Calu3 (cell line): ENCODE data around the gene STAT6. TPM values are rescaled to one million over a fixed set of nuclear protein-coding genes. Genes with fewer than 3 reads are reported as not detected.

ENCODE experiments used
- BruUV-seq: library from RNA; stranded (reverse); fragments of 400-500 nt; replicated peaks from 2 replicates; lab custom pipeline; 2021; lab: Mats Ljungman, UMichigan
- CTCF ChIA-PET: fragments of 300-600 bp; sonication (Branson Sonifier 250); formaldehyde crosslinking; loops from one replicate; lab custom pipeline; 2022; ENCODE audit warnings: antibody characterized with exemption; lab: Charles Lee
- DNase-seq: peaks from one replicate; pipeline ENCODE4 v3.0.0; 2022
- H3K27ac Mint-ChIP-seq: one replicate; pipeline ENCODE4 v1.8.0; 2022; ENCODE audit warnings: mixed read lengths; ENCODE audit not compliant: unreplicated experiment
- H3K27me3 Mint-ChIP-seq: one replicate; pipeline ENCODE4 v1.8.0; 2022; ENCODE audit warnings: mixed read lengths; ENCODE audit not compliant: unreplicated experiment
- H3K36me3 Mint-ChIP-seq: one replicate; pipeline ENCODE4 v1.8.0; 2022; ENCODE audit warnings: mild to moderate bottlenecking, moderate library complexity, mixed read lengths; ENCODE audit not compliant: insufficient read depth, unreplicated experiment
- H3K4me1 Mint-ChIP-seq: one replicate; pipeline ENCODE4 v1.8.0; 2022; ENCODE audit warnings: mild to moderate bottlenecking, low read depth, mixed read lengths; ENCODE audit not compliant: unreplicated experiment
- H3K4me3 Mint-ChIP-seq: one replicate; pipeline ENCODE4 v1.8.0; 2022; ENCODE audit warnings: mild to moderate bottlenecking, low read depth, moderate library complexity, mixed read lengths; ENCODE audit not compliant: unreplicated experiment
- H3K9me3 Mint-ChIP-seq: one replicate; pipeline ENCODE4 v1.8.0; 2022; ENCODE audit warnings: low read depth, mixed read lengths; ENCODE audit not compliant: unreplicated experiment
- intact Hi-C: fragments of 100-400 bp; cut with micrococcal nuclease; formaldehyde crosslinking; loops from one replicate; pipeline ENCODE4 v1.10.0; 2022; ENCODE audit not compliant: unreplicated experiment
- total RNA-seq: library from RNA; stranded (reverse); gene quantifications from 2 replicates; pipeline ENCODE4 v1.2.3, GENCODE V29; 2022
- TF ChIP-seq, protein P1 (sequence below): fragments of 200-600 bp; IDR thresholded peaks from one replicate; pipeline ENCODE4 v1.8.0; 2022; ENCODE audit warnings: antibody characterized with exemption; ENCODE audit not compliant: unreplicated experiment

STAT6 gene
- total RNA-seq, 1 experiment from 2014 or later = 213 TPM

DNA sequence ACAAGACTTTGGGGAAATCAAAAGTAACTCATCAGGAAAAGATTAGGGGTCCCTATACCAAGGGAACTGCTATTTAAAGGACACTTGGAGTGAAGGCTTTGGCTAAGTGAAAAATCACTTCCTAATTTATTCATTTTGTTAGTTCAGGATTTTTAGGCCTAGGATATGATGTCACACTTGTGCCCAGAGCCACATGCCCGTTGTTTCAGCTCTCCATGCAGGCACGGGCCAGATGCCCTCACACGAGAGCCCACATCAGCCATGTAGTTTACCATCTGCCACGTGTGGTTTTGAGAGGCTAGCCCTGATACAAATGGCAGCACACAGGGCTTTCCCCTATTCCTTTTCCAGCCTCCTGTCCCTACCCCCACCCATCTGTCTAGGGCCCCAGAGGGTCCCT is 48.1 kb upstream of the STAT6 start:
- DNase-seq = no peak
- Mint-ChIP-seq H3K27ac (no peak overlapping the region), H3K4me3 (no peak overlapping the region), H3K36me3 (no peaks in the 10 kb centered on the region), H3K9me3 (no peaks in the 10 kb centered on the region), H3K4me1 (peaks cover under 1% of the 10 kb centered on the region), H3K27me3 (peaks cover 11% of the 10 kb centered on the region)
- TF ChIP-seq, protein P1, sequence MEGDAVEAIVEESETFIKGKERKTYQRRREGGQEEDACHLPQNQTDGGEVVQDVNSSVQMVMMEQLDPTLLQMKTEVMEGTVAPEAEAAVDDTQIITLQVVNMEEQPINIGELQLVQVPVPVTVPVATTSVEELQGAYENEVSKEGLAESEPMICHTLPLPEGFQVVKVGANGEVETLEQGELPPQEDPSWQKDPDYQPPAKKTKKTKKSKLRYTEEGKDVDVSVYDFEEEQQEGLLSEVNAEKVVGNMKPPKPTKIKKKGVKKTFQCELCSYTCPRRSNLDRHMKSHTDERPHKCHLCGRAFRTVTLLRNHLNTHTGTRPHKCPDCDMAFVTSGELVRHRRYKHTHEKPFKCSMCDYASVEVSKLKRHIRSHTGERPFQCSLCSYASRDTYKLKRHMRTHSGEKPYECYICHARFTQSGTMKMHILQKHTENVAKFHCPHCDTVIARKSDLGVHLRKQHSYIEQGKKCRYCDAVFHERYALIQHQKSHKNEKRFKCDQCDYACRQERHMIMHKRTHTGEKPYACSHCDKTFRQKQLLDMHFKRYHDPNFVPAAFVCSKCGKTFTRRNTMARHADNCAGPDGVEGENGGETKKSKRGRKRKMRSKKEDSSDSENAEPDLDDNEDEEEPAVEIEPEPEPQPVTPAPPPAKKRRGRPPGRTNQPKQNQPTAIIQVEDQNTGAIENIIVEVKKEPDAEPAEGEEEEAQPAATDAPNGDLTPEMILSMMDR = no peak
- no TSS peak for BruUV-seq
- intact Hi-C loops = no loop called here
- CTCF ChIA-PET = interaction anchor here (0.9 kb wide), 1 partner anchor 14 kb away, joined by 3 read pairs; no protein-coding TSS in a partner anchor

- no peak overlapping the region for H3K4me3 Mint-ChIP-seq
- DNase-seq = no peak
- H3K27me3 Mint-ChIP-seq = peaks cover 12% of the 10 kb centered on the region
- no peaks in the 10 kb centered on the region for H3K4me1 Mint-ChIP-seq
- intact Hi-C loops = no loop called here
- no peaks in the 10 kb centered on the region for H3K36me3 Mint-ChIP-seq
- no peaks in the 10 kb centered on the region for H3K9me3 Mint-ChIP-seq
- no peak overlapping the region for H3K27ac Mint-ChIP-seq
- TF ChIP-seq, protein P1 = no peak
- CTCF ChIA-PET = interaction anchor here (0.9 kb wide), 1 partner anchor 15 kb away, joined by 3 read pairs; no protein-coding TSS in a partner anchor
- BruUV-seq = no TSS peak
Measured at GRCh38 chr12:57158665-57159064, 47.5 kb upstream of the STAT6 start.

DNA sequence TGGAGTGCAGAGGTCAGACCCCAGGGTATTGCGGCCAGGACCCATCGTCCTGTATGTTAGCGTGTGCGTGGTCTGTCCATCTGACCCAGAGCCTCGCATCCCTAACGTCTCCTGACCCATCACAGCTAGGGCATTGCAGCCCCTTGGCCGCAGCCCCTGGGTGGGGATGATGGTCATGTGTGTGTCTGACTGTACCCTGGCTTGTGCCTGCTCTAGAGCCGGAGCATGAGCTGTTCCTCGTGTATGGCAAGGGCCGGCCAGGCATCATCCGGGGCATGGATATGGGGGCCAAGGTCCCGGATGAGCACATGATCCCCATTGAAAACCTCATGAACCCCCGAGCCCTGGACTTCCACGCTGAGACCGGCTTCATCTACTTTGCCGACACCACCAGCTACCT is 47.0 kb upstream of the STAT6 start:
- H3K9me3 Mint-ChIP-seq = no peaks in the 10 kb centered on the region
- no peaks in the 10 kb centered on the region for H3K36me3 Mint-ChIP-seq
- TF ChIP-seq, protein P1 = no peak
- H3K27ac Mint-ChIP-seq = no peak overlapping the region
- no peaks in the 10 kb centered on the region for H3K4me1 Mint-ChIP-seq
- intact Hi-C loops = no loop called here
- BruUV-seq = no TSS peak
- H3K27me3 Mint-ChIP-seq = peaks cover 17% of the 10 kb centered on the region
- CTCF ChIA-PET = interaction anchor here (1.2 kb wide), 1 partner anchor 31 kb away, joined by 4 read pairs; no protein-coding TSS in a partner anchor
- no peak overlapping the region for H3K4me3 Mint-ChIP-seq
- DNase-seq = no peak

DNA sequence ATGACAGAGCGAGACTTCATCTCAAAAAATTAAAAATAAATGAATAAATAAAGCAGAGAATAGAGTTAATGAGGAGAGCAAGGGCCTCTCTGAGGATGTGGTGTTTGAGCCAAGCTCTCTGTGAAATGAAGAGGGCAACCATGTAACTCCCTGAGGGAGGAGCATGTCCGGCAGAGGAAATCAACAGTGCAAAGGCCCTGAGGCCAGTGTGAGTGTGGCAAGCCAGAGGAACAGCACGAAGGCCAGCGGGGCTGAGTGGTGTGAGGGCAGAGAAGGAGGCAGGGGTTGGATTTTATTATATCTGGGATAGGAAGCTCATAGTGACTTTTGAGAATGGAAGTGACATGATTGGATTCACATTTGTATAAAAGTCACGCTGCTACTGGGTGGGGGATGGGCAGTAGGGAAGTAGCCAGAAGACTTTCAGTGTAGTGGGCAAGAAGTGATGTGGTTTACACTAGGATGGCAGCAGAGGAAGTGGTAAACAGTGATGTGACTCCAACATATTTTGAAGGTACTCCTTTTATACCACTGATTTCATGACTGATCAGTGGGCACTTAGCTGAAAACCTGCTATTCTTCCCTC is 46.5 kb upstream of the STAT6 start:
- Mint-ChIP-seq H3K4me3 (no peak overlapping the region), H3K9me3 (no peaks in the 10 kb centered on the region), H3K27me3 (peaks cover 19% of the 10 kb centered on the region), H3K27ac (no peak overlapping the region), H3K36me3 (no peaks in the 10 kb centered on the region), H3K4me1 (no peaks in the 10 kb centered on the region)
- TF ChIP-seq, protein P1 = no peak
- no TSS peak for BruUV-seq
- CTCF ChIA-PET = interaction anchor here (1.2 kb wide), 1 partner anchor 31 kb away, joined by 4 read pairs; no protein-coding TSS in a partner anchor
- no peak for DNase-seq
- intact Hi-C loops = no loop called here
